ENCODE data around the gene PSPC1.

DNA sequence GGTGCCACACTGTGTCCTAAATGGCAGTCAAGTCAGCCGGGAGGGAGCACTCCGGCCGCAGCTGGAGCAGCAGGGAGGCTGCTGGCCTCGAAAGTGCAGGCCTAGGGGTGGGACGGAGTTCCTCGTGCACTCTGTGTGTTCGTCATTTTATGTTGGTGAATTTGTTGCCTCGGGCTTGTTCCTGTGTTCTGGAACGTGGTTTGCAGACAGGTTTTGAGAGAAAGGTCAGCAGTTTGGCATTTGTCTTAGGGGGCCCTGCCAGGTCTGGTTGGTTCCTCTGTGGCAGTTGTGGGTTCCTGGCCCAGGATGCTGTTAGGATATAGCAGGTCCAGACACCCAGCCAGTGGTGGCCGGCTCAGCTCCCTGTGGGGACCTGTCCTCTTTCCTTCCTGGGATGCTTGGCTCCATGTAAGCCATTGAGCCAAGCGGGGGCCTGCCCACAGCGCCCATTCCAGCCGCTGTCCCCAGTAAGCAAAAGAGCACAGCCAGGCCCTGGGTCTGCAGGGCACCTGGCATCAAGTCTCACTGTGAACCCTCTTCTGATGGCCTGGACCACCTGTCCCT is 119.2 kb downstream of the PSPC1 start:
- TF ChIP-seq, protein P1, sequence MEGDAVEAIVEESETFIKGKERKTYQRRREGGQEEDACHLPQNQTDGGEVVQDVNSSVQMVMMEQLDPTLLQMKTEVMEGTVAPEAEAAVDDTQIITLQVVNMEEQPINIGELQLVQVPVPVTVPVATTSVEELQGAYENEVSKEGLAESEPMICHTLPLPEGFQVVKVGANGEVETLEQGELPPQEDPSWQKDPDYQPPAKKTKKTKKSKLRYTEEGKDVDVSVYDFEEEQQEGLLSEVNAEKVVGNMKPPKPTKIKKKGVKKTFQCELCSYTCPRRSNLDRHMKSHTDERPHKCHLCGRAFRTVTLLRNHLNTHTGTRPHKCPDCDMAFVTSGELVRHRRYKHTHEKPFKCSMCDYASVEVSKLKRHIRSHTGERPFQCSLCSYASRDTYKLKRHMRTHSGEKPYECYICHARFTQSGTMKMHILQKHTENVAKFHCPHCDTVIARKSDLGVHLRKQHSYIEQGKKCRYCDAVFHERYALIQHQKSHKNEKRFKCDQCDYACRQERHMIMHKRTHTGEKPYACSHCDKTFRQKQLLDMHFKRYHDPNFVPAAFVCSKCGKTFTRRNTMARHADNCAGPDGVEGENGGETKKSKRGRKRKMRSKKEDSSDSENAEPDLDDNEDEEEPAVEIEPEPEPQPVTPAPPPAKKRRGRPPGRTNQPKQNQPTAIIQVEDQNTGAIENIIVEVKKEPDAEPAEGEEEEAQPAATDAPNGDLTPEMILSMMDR (IDR thresholded peaks at IDR 0.05; ENCODE audit: poor library complexity, severe bottlenecking): no peak
- TF ChIP-seq POLR2AphosphoS5 (IDR thresholded peaks at IDR 0.05) (no peak), EZH2 (IDR thresholded peaks at IDR 0.05; ENCODE audit: borderline replicate concordance, insufficient read depth, low read length, poor library complexity, severe bottlenecking) (no peak), EP300 (conservative IDR thresholded peaks at IDR 0.05; ENCODE audit: poor library complexity, severe bottlenecking) (no peak), RAD21 (conservative IDR thresholded peaks at IDR 0.05) (no peak), MXI1 (conservative IDR thresholded peaks at IDR 0.05; ENCODE audit: poor library complexity, severe bottlenecking) (no peak), SMC3 (conservative IDR thresholded peaks at IDR 0.05; ENCODE audit: poor library complexity) (no peak)
- TF ChIP-seq, protein P2, sequence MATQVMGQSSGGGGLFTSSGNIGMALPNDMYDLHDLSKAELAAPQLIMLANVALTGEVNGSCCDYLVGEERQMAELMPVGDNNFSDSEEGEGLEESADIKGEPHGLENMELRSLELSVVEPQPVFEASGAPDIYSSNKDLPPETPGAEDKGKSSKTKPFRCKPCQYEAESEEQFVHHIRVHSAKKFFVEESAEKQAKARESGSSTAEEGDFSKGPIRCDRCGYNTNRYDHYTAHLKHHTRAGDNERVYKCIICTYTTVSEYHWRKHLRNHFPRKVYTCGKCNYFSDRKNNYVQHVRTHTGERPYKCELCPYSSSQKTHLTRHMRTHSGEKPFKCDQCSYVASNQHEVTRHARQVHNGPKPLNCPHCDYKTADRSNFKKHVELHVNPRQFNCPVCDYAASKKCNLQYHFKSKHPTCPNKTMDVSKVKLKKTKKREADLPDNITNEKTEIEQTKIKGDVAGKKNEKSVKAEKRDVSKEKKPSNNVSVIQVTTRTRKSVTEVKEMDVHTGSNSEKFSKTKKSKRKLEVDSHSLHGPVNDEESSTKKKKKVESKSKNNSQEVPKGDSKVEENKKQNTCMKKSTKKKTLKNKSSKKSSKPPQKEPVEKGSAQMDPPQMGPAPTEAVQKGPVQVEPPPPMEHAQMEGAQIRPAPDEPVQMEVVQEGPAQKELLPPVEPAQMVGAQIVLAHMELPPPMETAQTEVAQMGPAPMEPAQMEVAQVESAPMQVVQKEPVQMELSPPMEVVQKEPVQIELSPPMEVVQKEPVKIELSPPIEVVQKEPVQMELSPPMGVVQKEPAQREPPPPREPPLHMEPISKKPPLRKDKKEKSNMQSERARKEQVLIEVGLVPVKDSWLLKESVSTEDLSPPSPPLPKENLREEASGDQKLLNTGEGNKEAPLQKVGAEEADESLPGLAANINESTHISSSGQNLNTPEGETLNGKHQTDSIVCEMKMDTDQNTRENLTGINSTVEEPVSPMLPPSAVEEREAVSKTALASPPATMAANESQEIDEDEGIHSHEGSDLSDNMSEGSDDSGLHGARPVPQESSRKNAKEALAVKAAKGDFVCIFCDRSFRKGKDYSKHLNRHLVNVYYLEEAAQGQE (IDR thresholded peaks at IDR 0.05; ENCODE audit: borderline replicate concordance): no peak
